HEK293 (cell line): ENCODE measurements around the gene CCDC141.

Experiments
- CTCF ChIA-PET: fragments of 350-600 bp; formaldehyde crosslinking; extraction: SDS; loops from one replicate; lab custom pipeline; 2021; ENCODE audit warnings: antibody characterized with exemption; lab: Yijun Ruan, JAX
- POLR2A ChIA-PET: fragments of 300-600 bp; formaldehyde crosslinking; extraction: SDS; loops from one replicate; lab custom pipeline; 2020; ENCODE audit warnings: antibody characterized with exemption, inconsistent platforms; lab: Yijun Ruan, JAX
- H3K27ac ChIP-seq: fragments of 200-500 bp; sonication (Bioruptor generic); 2 replicates; pipeline ENCODE4 v1.5.1; 2014; ENCODE audit warnings: low read depth, low read length, control low read depth, inconsistent platforms; ENCODE audit errors: extremely low read depth
- H3K36me3 ChIP-seq, 2 experiments: fragments of 200-500 bp in 1 of 2; sonication (Bioruptor generic) in 1 of 2; 1 replicate in 1 of 2; 2 replicates in 1 of 2; pipeline ENCODE4 v1.5.1; 2014 to 2017; ENCODE audit warnings: inconsistent platforms in 2 of 2, low read length in 2 of 2; ENCODE audit not compliant: control insufficient read depth in 2 of 2, insufficient read depth in 1 of 2
- H3K4me1 ChIP-seq: fragments of 200-500 bp; sonication (Bioruptor generic); 2 replicates; pipeline ENCODE4 v1.5.1; 2014; ENCODE audit warnings: mild to moderate bottlenecking, low read length, inconsistent platforms; ENCODE audit not compliant: control insufficient read depth, insufficient read depth
- H3K4me3 ChIP-seq: 2 replicates; pipeline ENCODE4 v1.5.1; 2011; ENCODE audit warnings: low read depth, mild to moderate bottlenecking, control low read depth, low read length, moderate library complexity
- H3K9me3 ChIP-seq: fragments of 200-500 bp; sonication (Bioruptor generic); 2 replicates; pipeline ENCODE4 v1.5.1; 2014; ENCODE audit warnings: low read depth, low read length, inconsistent platforms; ENCODE audit not compliant: control insufficient read depth, insufficient read depth
- KLF10 ChIP-seq: fragments of 450-650 bp; IDR thresholded peaks from 2 replicates; pipeline ENCODE4 v1.5.1; 2018; ENCODE audit warnings: missing biosample characterization, mild to moderate bottlenecking, missing genetic modification characterization
- KLF9 ChIP-seq: fragments of 450-650 bp; formaldehyde crosslinking; IDR thresholded peaks from 2 replicates; pipeline ENCODE4 v1.5.1; 2016; ENCODE audit warnings: missing biosample characterization, missing genetic modification characterization, low read depth
- ZNF10 ChIP-seq: fragments of 450-650 bp; formaldehyde crosslinking; IDR thresholded peaks from 2 replicates; pipeline ENCODE4 v1.5.1; 2017; ENCODE audit warnings: missing biosample characterization, missing genetic modification characterization
- ZNF138 ChIP-seq: fragments of 450-650 bp; formaldehyde crosslinking; IDR thresholded peaks from 2 replicates; pipeline ENCODE4 v1.5.1; 2016; ENCODE audit warnings: missing biosample characterization, missing genetic modification characterization, borderline replicate concordance
- ZNF175 ChIP-seq: fragments of 450-650 bp; formaldehyde crosslinking; IDR thresholded peaks from 2 replicates; pipeline ENCODE4 v1.5.1; 2016; ENCODE audit warnings: missing biosample characterization, missing genetic modification characterization
- ZNF239 ChIP-seq: fragments of 450-650 bp; formaldehyde crosslinking; IDR thresholded peaks from 2 replicates; pipeline ENCODE4 v1.5.1; 2016; ENCODE audit warnings: missing biosample characterization, missing genetic modification characterization
- ZNF366 ChIP-seq: fragments of 450-650 bp; formaldehyde crosslinking; conservative IDR thresholded peaks from 2 replicates; pipeline ENCODE4 v1.5.1; 2016; ENCODE audit warnings: missing biosample characterization, missing genetic modification characterization
- ZNF416 ChIP-seq: fragments of 450-650 bp; formaldehyde crosslinking; IDR thresholded peaks from 2 replicates; pipeline ENCODE4 v1.5.1; 2016; ENCODE audit warnings: missing biosample characterization, missing genetic modification characterization
- ZNF433 ChIP-seq: fragments of 450-650 bp; formaldehyde crosslinking; IDR thresholded peaks from 2 replicates; pipeline ENCODE4 v1.5.1; 2016; ENCODE audit warnings: missing biosample characterization, missing genetic modification characterization, low read depth
- ZNF549 ChIP-seq: fragments of 450-650 bp; IDR thresholded peaks from 2 replicates; pipeline ENCODE4 v1.5.1; 2018; ENCODE audit warnings: missing biosample characterization, missing genetic modification characterization, mild to moderate bottlenecking, inconsistent platforms, moderate library complexity
- ZNF555 ChIP-seq: fragments of 450-650 bp; formaldehyde crosslinking; conservative IDR thresholded peaks from 2 replicates; pipeline ENCODE4 v1.5.1; 2017; ENCODE audit warnings: missing biosample characterization, mild to moderate bottlenecking, missing genetic modification characterization, inconsistent platforms
- ZNF571 ChIP-seq: fragments of 450-650 bp; formaldehyde crosslinking; IDR thresholded peaks from 2 replicates; pipeline ENCODE4 v1.5.0; 2017; ENCODE audit warnings: missing biosample characterization, missing genetic modification characterization
- ZNF623 ChIP-seq: fragments of 450-650 bp; formaldehyde crosslinking; IDR thresholded peaks from 2 replicates; pipeline ENCODE4 v1.5.1; 2016; ENCODE audit warnings: missing biosample characterization, missing genetic modification characterization
- ZNF658 ChIP-seq: fragments of 450-650 bp; formaldehyde crosslinking; IDR thresholded peaks from 2 replicates; pipeline ENCODE4; 2016; ENCODE audit warnings: missing biosample characterization, missing genetic modification characterization
- ZNF792 ChIP-seq: fragments of 450-650 bp; formaldehyde crosslinking; IDR thresholded peaks from 2 replicates; pipeline ENCODE4 v1.5.1; 2016; ENCODE audit warnings: missing biosample characterization, missing genetic modification characterization
- TF ChIP-seq, protein P1 (sequence below): fragments of 450-650 bp; formaldehyde crosslinking; IDR thresholded peaks from 2 replicates; pipeline ENCODE4 v1.5.1; 2017; ENCODE audit warnings: missing biosample characterization, missing genetic modification characterization
- TF ChIP-seq, protein P2 (sequence below): fragments of 450-650 bp; formaldehyde crosslinking; IDR thresholded peaks from 2 replicates; pipeline ENCODE4 v1.5.1; 2017; ENCODE audit warnings: missing biosample characterization, mild to moderate bottlenecking, missing genetic modification characterization, moderate library complexity
- TF ChIP-seq, protein P3 (sequence below): fragments of 450-650 bp; formaldehyde crosslinking; conservative IDR thresholded peaks from 2 replicates; pipeline ENCODE4 v1.5.1; 2016; ENCODE audit warnings: low read depth, missing biosample characterization, missing genetic modification characterization
- TF ChIP-seq, protein P4 (sequence below): fragments of 450-650 bp; formaldehyde crosslinking; IDR thresholded peaks from 2 replicates; pipeline ENCODE4 v1.5.1; 2016; ENCODE audit warnings: missing biosample characterization, missing genetic modification characterization

CCDC141 gene

DNA sequence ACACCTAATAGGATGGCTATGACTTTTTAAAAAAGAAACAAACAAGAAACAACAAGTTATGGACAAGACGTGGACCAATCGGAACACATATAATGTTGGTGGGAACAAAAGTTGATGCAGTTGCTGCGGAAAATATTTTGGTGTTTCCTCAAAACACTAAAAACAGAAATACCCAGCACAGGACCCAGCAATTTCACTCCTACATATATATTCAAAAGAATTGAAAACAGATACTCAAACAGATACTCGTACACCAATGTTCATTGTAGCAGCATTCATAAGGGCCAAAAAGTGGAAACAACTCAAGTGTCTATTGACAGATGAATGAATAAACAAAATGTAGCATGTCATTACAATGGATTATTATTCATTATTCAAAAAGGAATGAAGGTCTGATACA lies 12.1 kb downstream of the CCDC141 start (continued):
- TF ChIP-seq, protein P1, sequence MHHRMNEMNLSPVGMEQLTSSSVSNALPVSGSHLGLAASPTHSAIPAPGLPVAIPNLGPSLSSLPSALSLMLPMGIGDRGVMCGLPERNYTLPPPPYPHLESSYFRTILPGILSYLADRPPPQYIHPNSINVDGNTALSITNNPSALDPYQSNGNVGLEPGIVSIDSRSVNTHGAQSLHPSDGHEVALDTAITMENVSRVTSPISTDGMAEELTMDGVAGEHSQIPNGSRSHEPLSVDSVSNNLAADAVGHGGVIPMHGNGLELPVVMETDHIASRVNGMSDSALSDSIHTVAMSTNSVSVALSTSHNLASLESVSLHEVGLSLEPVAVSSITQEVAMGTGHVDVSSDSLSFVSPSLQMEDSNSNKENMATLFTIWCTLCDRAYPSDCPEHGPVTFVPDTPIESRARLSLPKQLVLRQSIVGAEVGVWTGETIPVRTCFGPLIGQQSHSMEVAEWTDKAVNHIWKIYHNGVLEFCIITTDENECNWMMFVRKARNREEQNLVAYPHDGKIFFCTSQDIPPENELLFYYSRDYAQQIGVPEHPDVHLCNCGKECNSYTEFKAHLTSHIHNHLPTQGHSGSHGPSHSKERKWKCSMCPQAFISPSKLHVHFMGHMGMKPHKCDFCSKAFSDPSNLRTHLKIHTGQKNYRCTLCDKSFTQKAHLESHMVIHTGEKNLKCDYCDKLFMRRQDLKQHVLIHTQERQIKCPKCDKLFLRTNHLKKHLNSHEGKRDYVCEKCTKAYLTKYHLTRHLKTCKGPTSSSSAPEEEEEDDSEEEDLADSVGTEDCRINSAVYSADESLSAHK: no peak
- TF ChIP-seq ZNF138 (tag by site-specific recombination) (no peak), ZNF433 (tag by site-specific recombination) (no peak), KLF9 (no peak), KLF10 (tag by site-specific recombination) (no peak)

DNA sequence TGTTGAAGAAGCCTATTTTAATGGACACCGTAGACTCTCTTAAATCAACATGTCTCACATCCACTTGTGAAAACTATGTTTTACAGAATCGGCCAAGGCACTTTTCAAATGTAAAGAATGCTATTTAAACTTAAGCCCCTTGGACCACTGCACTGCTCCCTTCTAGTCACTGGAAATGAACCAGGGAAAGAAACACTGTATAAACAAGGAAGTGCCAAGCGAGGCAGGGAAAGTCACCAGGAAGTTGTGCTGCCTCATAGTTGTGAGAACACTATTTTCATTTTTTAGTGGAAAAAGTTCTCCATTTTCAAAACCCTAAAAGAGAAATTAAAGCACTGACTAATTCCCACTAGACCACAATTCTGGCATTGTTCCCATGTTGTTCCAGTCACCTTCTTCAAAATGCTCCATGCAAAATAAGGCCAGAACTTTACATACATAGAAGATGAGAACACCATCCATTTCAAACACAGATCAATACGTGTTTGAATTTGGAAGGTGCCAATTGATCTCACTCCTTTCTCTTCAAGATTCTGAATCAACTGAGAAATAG lies 13.5 kb downstream of the CCDC141 start:
- H3K4me1 ChIP-seq: no peaks in the 10 kb centered on the region
- no peaks in the 10 kb centered on the region for H3K36me3 ChIP-seq
- TF ChIP-seq ZNF549 (no peak), ZNF555 (tag by site-specific recombination) (no peak), ZNF175 (tag by site-specific recombination) (no peak), ZNF658 (tag by site-specific recombination) (no peak), ZNF792 (tag by site-specific recombination) (no peak), ZNF366 (tag by site-specific recombination) (no peak), ZNF10 (tag by site-specific recombination) (no peak), ZNF623 (tag by site-specific recombination) (no peak), ZNF416 (tag by site-specific recombination) (no peak), ZNF571 (tag by site-specific recombination) (no peak), ZNF239 (tag by site-specific recombination) (no peak)
- TF ChIP-seq, protein P2, sequence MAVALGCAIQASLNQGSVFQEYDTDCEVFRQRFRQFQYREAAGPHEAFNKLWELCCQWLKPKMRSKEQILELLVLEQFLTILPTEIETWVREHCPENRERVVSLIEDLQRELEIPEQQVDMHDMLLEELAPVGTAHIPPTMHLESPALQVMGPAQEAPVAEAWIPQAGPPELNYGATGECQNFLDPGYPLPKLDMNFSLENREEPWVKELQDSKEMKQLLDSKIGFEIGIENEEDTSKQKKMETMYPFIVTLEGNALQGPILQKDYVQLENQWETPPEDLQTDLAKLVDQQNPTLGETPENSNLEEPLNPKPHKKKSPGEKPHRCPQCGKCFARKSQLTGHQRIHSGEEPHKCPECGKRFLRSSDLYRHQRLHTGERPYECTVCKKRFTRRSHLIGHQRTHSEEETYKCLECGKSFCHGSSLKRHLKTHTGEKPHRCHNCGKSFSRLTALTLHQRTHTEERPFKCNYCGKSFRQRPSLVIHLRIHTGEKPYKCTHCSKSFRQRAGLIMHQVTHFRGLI: no peak
- TF ChIP-seq, protein P3, sequence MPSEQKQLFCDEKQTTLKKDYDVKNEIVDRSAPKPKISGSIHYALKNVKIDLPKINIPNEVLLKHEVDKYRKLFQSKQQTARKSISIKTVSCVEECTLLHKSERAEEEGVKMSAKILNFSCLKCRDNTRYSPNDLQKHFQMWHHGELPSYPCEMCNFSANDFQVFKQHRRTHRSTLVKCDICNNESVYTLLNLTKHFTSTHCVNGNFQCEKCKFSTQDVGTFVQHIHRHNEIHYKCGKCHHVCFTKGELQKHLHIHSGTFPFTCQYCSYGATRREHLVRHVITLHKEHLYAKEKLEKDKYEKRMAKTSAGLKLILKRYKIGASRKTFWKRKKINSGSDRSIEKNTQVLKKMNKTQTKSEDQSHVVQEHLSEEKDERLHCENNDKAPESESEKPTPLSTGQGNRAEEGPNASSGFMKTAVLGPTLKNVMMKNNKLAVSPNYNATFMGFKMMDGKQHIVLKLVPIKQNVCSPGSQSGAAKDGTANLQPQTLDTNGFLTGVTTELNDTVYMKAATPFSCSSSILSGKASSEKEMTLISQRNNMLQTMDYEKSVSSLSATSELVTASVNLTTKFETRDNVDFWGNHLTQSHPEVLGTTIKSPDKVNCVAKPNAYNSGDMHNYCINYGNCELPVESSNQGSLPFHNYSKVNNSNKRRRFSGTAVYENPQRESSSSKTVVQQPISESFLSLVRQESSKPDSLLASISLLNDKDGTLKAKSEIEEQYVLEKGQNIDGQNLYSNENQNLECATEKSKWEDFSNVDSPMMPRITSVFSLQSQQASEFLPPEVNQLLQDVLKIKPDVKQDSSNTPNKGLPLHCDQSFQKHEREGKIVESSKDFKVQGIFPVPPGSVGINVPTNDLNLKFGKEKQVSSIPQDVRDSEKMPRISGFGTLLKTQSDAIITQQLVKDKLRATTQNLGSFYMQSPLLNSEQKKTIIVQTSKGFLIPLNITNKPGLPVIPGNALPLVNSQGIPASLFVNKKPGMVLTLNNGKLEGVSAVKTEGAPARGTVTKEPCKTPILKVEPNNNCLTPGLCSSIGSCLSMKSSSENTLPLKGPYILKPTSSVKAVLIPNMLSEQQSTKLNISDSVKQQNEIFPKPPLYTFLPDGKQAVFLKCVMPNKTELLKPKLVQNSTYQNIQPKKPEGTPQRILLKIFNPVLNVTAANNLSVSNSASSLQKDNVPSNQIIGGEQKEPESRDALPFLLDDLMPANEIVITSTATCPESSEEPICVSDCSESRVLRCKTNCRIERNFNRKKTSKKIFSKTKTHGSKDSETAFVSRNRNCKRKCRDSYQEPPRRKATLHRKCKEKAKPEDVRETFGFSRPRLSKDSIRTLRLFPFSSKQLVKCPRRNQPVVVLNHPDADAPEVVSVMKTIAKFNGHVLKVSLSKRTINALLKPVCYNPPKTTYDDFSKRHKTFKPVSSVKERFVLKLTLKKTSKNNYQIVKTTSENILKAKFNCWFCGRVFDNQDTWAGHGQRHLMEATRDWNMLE (tag by site-specific recombination): no peak
- TF ChIP-seq, protein P4, sequence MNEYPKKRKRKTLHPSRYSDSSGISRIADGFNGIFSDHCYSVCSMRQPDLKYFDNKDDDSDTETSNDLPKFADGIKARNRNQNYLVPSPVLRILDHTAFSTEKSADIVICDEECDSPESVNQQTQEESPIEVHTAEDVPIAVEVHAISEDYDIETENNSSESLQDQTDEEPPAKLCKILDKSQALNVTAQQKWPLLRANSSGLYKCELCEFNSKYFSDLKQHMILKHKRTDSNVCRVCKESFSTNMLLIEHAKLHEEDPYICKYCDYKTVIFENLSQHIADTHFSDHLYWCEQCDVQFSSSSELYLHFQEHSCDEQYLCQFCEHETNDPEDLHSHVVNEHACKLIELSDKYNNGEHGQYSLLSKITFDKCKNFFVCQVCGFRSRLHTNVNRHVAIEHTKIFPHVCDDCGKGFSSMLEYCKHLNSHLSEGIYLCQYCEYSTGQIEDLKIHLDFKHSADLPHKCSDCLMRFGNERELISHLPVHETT (tag by site-specific recombination): no peak
- H3K4me3 ChIP-seq: no peak overlapping the region
- POLR2A ChIA-PET: no interaction called here
- CTCF ChIA-PET: no interaction called here
- no peak overlapping the region for H3K27ac ChIP-seq
- no peaks in the 10 kb centered on the region for H3K9me3 ChIP-seq
